ENCODE data around the gene SLC6A11. TPM values are rescaled to one million over a fixed set of nuclear protein-coding genes. Genes with fewer than 3 reads are reported as not detected.

SLC6A11 gene
- total and polyA plus RNA-seq, 4 donors: 0.02 to 0.09 TPM; not detected in 2

- TF ChIP-seq CTCF (IDR thresholded peaks at IDR 0.05; ENCODE audit: control extremely low read depth, extremely low read depth): no peak
- Histone ChIP-seq H3K4me1 (ENCODE audit: control insufficient read depth in 5 of 5, insufficient read depth in 5 of 5, low read length in 5 of 5) (no peaks in the 10 kb centered on the region), H3K27ac (ENCODE audit: low read depth in 1 of 2, low read length in 1 of 2) (no peak overlapping the region), H3K27me3 (ENCODE audit: control insufficient read depth in 3 of 3, insufficient read depth in 3 of 3, low read length in 2 of 3) (peaks cover 0 to 10% (median 2%) of the 10 kb centered on the region in 3 donors), H3K36me3 (ENCODE audit: control insufficient read depth in 4 of 4, insufficient read depth in 4 of 4, low read length in 4 of 4) (no peaks in the 10 kb centered on the region), H3K4me3 (no peak overlapping the region), H3K9ac (ENCODE audit: insufficient read depth in 1 of 2, low read length in 2 of 2) (no peak overlapping the region), H3K9me3 (ENCODE audit: control insufficient read depth in 4 of 4, insufficient read depth in 3 of 4, low read length in 3 of 4) (peaks cover 0 to 5% (median 0%) of the 10 kb centered on the region in 4 donors)
- DNase-seq (no peak), ATAC-seq (ENCODE audit: insufficient read depth, low FRiP score) (no peak)
- 90 to 91% methylated on average over 4 of the region's 4 CpGs for WGBS, 2 donors
Observed at GRCh38 chr3:10939556-10939955, 123.5 kb downstream of the SLC6A11 start.

GRCh38 chr3:10940106-10940505, 124.1 kb downstream of the SLC6A11 start:
- no peak overlapping the region for H3K27ac ChIP-seq (ENCODE audit: low read depth in 1 of 2, low read length in 1 of 2)
- H3K4me3 ChIP-seq: no peak overlapping the region
- no peak for TF ChIP-seq CTCF (IDR thresholded peaks at IDR 0.05; ENCODE audit: control extremely low read depth, extremely low read depth)
- H3K9ac ChIP-seq (ENCODE audit: insufficient read depth in 1 of 2, low read length in 2 of 2): no peak overlapping the region
- DNase-seq (no peak), ATAC-seq (ENCODE audit: insufficient read depth, low FRiP score) (no peak)
- no peaks in the 10 kb centered on the region for H3K36me3 ChIP-seq (ENCODE audit: control insufficient read depth in 4 of 4, insufficient read depth in 4 of 4, low read length in 4 of 4)
- 83 to 85% methylated on average over 12 of the region's 12 CpGs for WGBS, 2 donors
- peaks cover 0 to 5% (median 0%) of the 10 kb centered on the region in 4 donors for H3K9me3 ChIP-seq (ENCODE audit: control insufficient read depth in 4 of 4, insufficient read depth in 3 of 4, low read length in 3 of 4)
- peaks cover 0 to 10% (median 2%) of the 10 kb centered on the region in 3 donors for H3K27me3 ChIP-seq (ENCODE audit: control insufficient read depth in 3 of 3, insufficient read depth in 3 of 3, low read length in 2 of 3)
- H3K4me1 ChIP-seq (ENCODE audit: control insufficient read depth in 5 of 5, insufficient read depth in 5 of 5, low read length in 5 of 5): no peaks in the 10 kb centered on the region

GRCh38 chr3:10941972-10942371, 125.9 kb downstream of the SLC6A11 start:
- H3K9ac ChIP-seq (ENCODE audit: insufficient read depth in 1 of 2, low read length in 2 of 2): no peak overlapping the region
- H3K9me3 ChIP-seq (ENCODE audit: control insufficient read depth in 4 of 4, insufficient read depth in 3 of 4, low read length in 3 of 4): peaks cover 0 to 5% (median 0%) of the 10 kb centered on the region in 4 donors
- ATAC-seq (ENCODE audit: insufficient read depth, low FRiP score): no peak
- DNase-seq: no peak
- peaks cover 0 to 9% (median 2%) of the 10 kb centered on the region in 3 donors for H3K27me3 ChIP-seq (ENCODE audit: control insufficient read depth in 3 of 3, insufficient read depth in 3 of 3, low read length in 2 of 3)
- TF ChIP-seq CTCF (IDR thresholded peaks at IDR 0.05; ENCODE audit: control extremely low read depth, extremely low read depth): no peak
- no peaks in the 10 kb centered on the region for H3K36me3 ChIP-seq (ENCODE audit: control insufficient read depth in 4 of 4, insufficient read depth in 4 of 4, low read length in 4 of 4)
- no peaks in the 10 kb centered on the region for H3K4me1 ChIP-seq (ENCODE audit: control insufficient read depth in 5 of 5, insufficient read depth in 5 of 5, low read length in 5 of 5)
- 83 to 84% methylated on average over 1 of the region's 1 CpG for WGBS, 2 donors
- no peak overlapping the region for H3K4me3 ChIP-seq
- no peak overlapping the region for H3K27ac ChIP-seq (ENCODE audit: low read depth in 1 of 2, low read length in 1 of 2)

- 68 to 73% methylated on average over 4 of the region's 4 CpGs for WGBS, 2 donors
- H3K9ac ChIP-seq (ENCODE audit: insufficient read depth in 1 of 2, low read length in 2 of 2): no peak overlapping the region
Observed at GRCh38 chr3:10942690-10943205, 126.7 kb downstream of the SLC6A11 start.

More at GRCh38 chr3:10942690-10943205, 126.7 kb downstream of the SLC6A11 start:
- TF ChIP-seq CTCF (IDR thresholded peaks at IDR 0.05; ENCODE audit: control extremely low read depth, extremely low read depth): no peak
- Histone ChIP-seq H3K9me3 (ENCODE audit: control insufficient read depth in 4 of 4, insufficient read depth in 3 of 4, low read length in 3 of 4) (peaks cover 0 to 5% (median 0%) of the 10 kb centered on the region in 4 donors), H3K36me3 (ENCODE audit: control insufficient read depth in 4 of 4, insufficient read depth in 4 of 4, low read length in 4 of 4) (no peaks in the 10 kb centered on the region), H3K4me3 (no peak overlapping the region), H3K27me3 (ENCODE audit: control insufficient read depth in 3 of 3, insufficient read depth in 3 of 3, low read length in 2 of 3) (peaks cover 0 to 9% (median 0%) of the 10 kb centered on the region in 3 donors), H3K27ac (ENCODE audit: low read depth in 1 of 2, low read length in 1 of 2) (no peak overlapping the region), H3K4me1 (ENCODE audit: control insufficient read depth in 5 of 5, insufficient read depth in 5 of 5, low read length in 5 of 5) (no peaks in the 10 kb centered on the region)
- DNase-seq (no peak), ATAC-seq (ENCODE audit: insufficient read depth, low FRiP score) (no peak)

Data from lung (tissue), 12 donors.